SK-N-SH (cell line): ENCODE measurements around the gene C20orf204. TPM values are rescaled to one million over a fixed set of nuclear protein-coding genes. Genes with fewer than 3 reads are reported as not detected.

Source experiments
- CTCF ChIA-PET: fragments of 300-600, 350-600 bp; formaldehyde crosslinking; extraction: SDS; loops from one replicate; lab custom pipeline; 2021; lab: Yijun Ruan, JAX
- POLR2A ChIA-PET: fragments of 350-600 bp; sonication (Branson Sonifier 250); formaldehyde crosslinking; extraction: SDS; loops from one replicate; lab custom pipeline; 2020; ENCODE audit warnings: antibody characterized with exemption, inconsistent platforms; lab: Yijun Ruan, JAX
- DNase-seq: peaks from one replicate; pipeline ENCODE4 v3.0.0; 2012
- H2AFZ ChIP-seq: fragments of 200-600 bp; sonication (generic); 2 replicates; pipeline ENCODE4 v1.8.1; 2016; ENCODE audit warnings: antibody characterized with exemption, mild to moderate bottlenecking, low read depth
- H3F3A ChIP-seq: fragments of 200-600 bp; sonication (generic); replicated peaks from 2 replicates; pipeline ENCODE3; 2016; ENCODE audit warnings: antibody characterized with exemption, mild to moderate bottlenecking; ENCODE audit not compliant: insufficient read depth
- H3K27ac ChIP-seq, 2 experiments: fragments of 200-500 bp in 1 of 2; fragments of 200-600 bp in 1 of 2; sonication (Bioruptor generic) in 1 of 2; sonication (generic), shearing (Covaris generic) in 1 of 2; 2 replicates each; pipeline versions ENCODE4 v1.5.1 to v1.6.1; 2014 to 2016; ENCODE audit warnings: low read depth in 2 of 2, inconsistent platforms in 1 of 2, low read length in 1 of 2, mild to moderate bottlenecking in 1 of 2, mixed read lengths in 1 of 2
- H3K27me3 ChIP-seq: fragments of 200-600 bp; sonication (generic), shearing (Covaris generic); 2 replicates; pipeline ENCODE4 v1.6.1; 2016; ENCODE audit warnings: mixed run types; ENCODE audit not compliant: insufficient read depth
- H3K36me3 ChIP-seq, 2 experiments: fragments of 200-500 bp in 1 of 2; fragments of 200-600 bp in 1 of 2; sonication (Bioruptor generic) in 1 of 2; sonication (generic) in 1 of 2; replicated peaks in 1 of 2; 2 replicates each; pipeline versions ENCODE3 to v1.5.1; 2014 to 2016; ENCODE audit warnings: low read length in 1 of 2, mild to moderate bottlenecking in 1 of 2; ENCODE audit not compliant: insufficient read depth in 2 of 2, control insufficient read depth in 1 of 2
- H3K4me1 ChIP-seq, 2 experiments: fragments of 200-500 bp in 1 of 2; fragments of 200-600 bp in 1 of 2; sonication (Bioruptor generic) in 1 of 2; sonication (generic), shearing (Covaris generic) in 1 of 2; 2 replicates each; pipeline versions ENCODE4 v1.5.1 to v1.6.1; 2014 to 2016; ENCODE audit warnings: low read depth in 1 of 2, low read length in 1 of 2, mixed run types in 1 of 2; ENCODE audit not compliant: insufficient read depth in 2 of 2, control insufficient read depth in 1 of 2
- H3K4me2 ChIP-seq: fragments of 200-600 bp; sonication (generic), shearing (Covaris generic); 2 replicates; pipeline ENCODE4 v1.6.1; 2017; ENCODE audit warnings: mixed run types
- H3K4me3 ChIP-seq, 2 experiments: fragments of 200-500 bp in 1 of 2; fragments of 200-600 bp in 1 of 2; sonication (Bioruptor generic) in 1 of 2; sonication (generic), shearing (Covaris generic) in 1 of 2; 2 replicates each; pipeline versions ENCODE4 v1.5.1 to v1.8.1; 2014 to 2016; ENCODE audit warnings: low read depth in 2 of 2, inconsistent platforms in 1 of 2, low read length in 1 of 2, mild to moderate bottlenecking in 1 of 2, mixed read lengths in 1 of 2, moderate library complexity in 1 of 2
- H3K79me2 ChIP-seq: fragments of 200-600 bp; sonication (generic); 2 replicates; pipeline ENCODE4 v1.8.1; 2017; ENCODE audit warnings: mild to moderate bottlenecking; ENCODE audit not compliant: insufficient read depth
- H3K9ac ChIP-seq: fragments of 200-600 bp; sonication (generic); 2 replicates; pipeline ENCODE4 v1.6.1; 2017; ENCODE audit warnings: mixed run types
- H3K9me2 ChIP-seq: fragments of 200-600 bp; sonication (generic); 2 replicates; pipeline ENCODE4 v1.6.1; 2017; ENCODE audit warnings: mixed run types
- H3K9me3 ChIP-seq: fragments of 200-600 bp; sonication (generic); 2 replicates; pipeline ENCODE4 v1.6.1; 2017; ENCODE audit warnings: mixed run types, mild to moderate bottlenecking, moderate library complexity
- H4K20me1 ChIP-seq: fragments of 200-600 bp; sonication (generic); 2 replicates; pipeline ENCODE4 v1.6.1; 2017; ENCODE audit warnings: mild to moderate bottlenecking, mixed run types; ENCODE audit not compliant: insufficient read depth
- FOSL2 ChIP-seq: IDR thresholded peaks from 2 replicates; pipeline ENCODE4 v1.4.0; 2012; ENCODE audit warnings: low read depth, mild to moderate bottlenecking, moderate library complexity, borderline replicate concordance
- FOXJ3 ChIP-seq: sonication (generic); formaldehyde crosslinking; IDR thresholded peaks from 2 replicates; pipeline ENCODE4 v1.5.1; 2020; ENCODE audit warnings: mild to moderate bottlenecking, missing genetic modification reagents
- GATA2 ChIP-seq: sonication (generic); formaldehyde crosslinking; IDR thresholded peaks from 2 replicates; pipeline ENCODE4 v1.5.0; 2020; ENCODE audit warnings: mild to moderate bottlenecking, missing genetic modification reagents
- JUND ChIP-seq: IDR thresholded peaks from 2 replicates; pipeline ENCODE4 v1.4.0; 2012
- NRF1 ChIP-seq: IDR thresholded peaks from 2 replicates; pipeline ENCODE4 v1.6.1; 2012; ENCODE audit warnings: low read depth, mild to moderate bottlenecking, low read length
- POLR2AphosphoS5 ChIP-seq: IDR thresholded peaks from 2 replicates; pipeline ENCODE4 v1.6.1; 2012; ENCODE audit warnings: low read depth, low read length
- RXRA ChIP-seq: IDR thresholded peaks from 2 replicates; pipeline ENCODE4 v1.4.0; 2012; ENCODE audit warnings: low read depth, mild to moderate bottlenecking, borderline replicate concordance
- SIN3A ChIP-seq: IDR thresholded peaks from 2 replicates; pipeline ENCODE4 v1.6.1; 2012; ENCODE audit warnings: low read depth, mild to moderate bottlenecking, low read length, moderate library complexity, borderline replicate concordance
- SMC3 ChIP-seq: IDR thresholded peaks from 2 replicates; pipeline ENCODE4 v1.6.1; 2012; ENCODE audit warnings: low read depth, low read length, improper control_type of control experiment
- WGBS: methylation state at CpG from one replicate; pipeline ENCODE4 v1.1.6; 2017; ENCODE audit warnings: low lambda C conversion rate; 5-methylcytosine and 5-hydroxymethylcytosine counted together
- polyA plus RNA-seq, 3 experiments: library from polyadenylated mRNA; depleted of rRNA; stranded (reverse); fragments of >200 nt; gene quantifications; 2 replicates each; pipeline ENCODE4 v1.2.3, GENCODE V29; 2012
- TF ChIP-seq, protein P1 (sequence below): IDR thresholded peaks from 2 replicates; pipeline ENCODE4 v1.4.0; 2012; ENCODE audit warnings: low read depth, borderline replicate concordance
- TF ChIP-seq, protein P2 (sequence below): IDR thresholded peaks from 2 replicates; pipeline ENCODE4 v1.6.1; 2012; ENCODE audit warnings: mild to moderate bottlenecking, low read depth, low read length, moderate library complexity

C20orf204 gene
- polyA plus RNA-seq, 1 of the 3 experiments (the other 2 are of a cell fraction) = 0.21 TPM

DNA sequence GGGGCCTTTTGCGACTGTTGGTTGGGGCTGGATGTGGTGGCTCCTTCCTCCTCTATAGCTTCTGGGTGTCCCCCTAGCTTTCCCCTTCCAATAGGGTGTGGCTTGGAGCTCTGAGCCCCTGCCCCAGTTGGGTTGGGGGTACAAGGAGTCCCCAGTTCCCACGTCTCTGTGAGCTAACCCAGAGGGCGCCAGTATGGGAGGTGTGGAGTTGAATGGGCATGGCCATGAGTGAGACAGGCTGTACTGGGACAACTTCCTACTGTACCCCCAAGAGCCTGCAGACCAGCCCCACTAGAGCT lies 1.2 kb downstream of the C20orf204 start:
- no peaks in the 10 kb centered on the region for H3K79me2 ChIP-seq
- TF ChIP-seq NRF1 (no peak), FOSL2 (no peak), SMC3 (no peak), POLR2AphosphoS5 (no peak), JUND (no peak), FOXJ3 (CRISPR knock-in tag) (no peak), RXRA (no peak)
- TF ChIP-seq, protein P1, sequence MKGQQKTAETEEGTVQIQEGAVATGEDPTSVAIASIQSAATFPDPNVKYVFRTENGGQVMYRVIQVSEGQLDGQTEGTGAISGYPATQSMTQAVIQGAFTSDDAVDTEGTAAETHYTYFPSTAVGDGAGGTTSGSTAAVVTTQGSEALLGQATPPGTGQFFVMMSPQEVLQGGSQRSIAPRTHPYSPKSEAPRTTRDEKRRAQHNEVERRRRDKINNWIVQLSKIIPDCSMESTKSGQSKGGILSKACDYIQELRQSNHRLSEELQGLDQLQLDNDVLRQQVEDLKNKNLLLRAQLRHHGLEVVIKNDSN = no peak
- TF ChIP-seq, protein P2, sequence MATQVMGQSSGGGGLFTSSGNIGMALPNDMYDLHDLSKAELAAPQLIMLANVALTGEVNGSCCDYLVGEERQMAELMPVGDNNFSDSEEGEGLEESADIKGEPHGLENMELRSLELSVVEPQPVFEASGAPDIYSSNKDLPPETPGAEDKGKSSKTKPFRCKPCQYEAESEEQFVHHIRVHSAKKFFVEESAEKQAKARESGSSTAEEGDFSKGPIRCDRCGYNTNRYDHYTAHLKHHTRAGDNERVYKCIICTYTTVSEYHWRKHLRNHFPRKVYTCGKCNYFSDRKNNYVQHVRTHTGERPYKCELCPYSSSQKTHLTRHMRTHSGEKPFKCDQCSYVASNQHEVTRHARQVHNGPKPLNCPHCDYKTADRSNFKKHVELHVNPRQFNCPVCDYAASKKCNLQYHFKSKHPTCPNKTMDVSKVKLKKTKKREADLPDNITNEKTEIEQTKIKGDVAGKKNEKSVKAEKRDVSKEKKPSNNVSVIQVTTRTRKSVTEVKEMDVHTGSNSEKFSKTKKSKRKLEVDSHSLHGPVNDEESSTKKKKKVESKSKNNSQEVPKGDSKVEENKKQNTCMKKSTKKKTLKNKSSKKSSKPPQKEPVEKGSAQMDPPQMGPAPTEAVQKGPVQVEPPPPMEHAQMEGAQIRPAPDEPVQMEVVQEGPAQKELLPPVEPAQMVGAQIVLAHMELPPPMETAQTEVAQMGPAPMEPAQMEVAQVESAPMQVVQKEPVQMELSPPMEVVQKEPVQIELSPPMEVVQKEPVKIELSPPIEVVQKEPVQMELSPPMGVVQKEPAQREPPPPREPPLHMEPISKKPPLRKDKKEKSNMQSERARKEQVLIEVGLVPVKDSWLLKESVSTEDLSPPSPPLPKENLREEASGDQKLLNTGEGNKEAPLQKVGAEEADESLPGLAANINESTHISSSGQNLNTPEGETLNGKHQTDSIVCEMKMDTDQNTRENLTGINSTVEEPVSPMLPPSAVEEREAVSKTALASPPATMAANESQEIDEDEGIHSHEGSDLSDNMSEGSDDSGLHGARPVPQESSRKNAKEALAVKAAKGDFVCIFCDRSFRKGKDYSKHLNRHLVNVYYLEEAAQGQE = no peak
- H3K36me3 ChIP-seq = peaks cover 0 to 19% of the 10 kb centered on the region in 2 experiments
- ChIA-PET POLR2A (interaction anchor here (3.6 kb wide), 1 partner anchor 56 kb away, joined by 18 read pairs; the partner anchor contains the start of gene PRPF6), CTCF (interaction anchor here (0.9 to 7.7 kb wide), 8 partner anchors 11 to 83 kb away, joined by 3 to 85 read pairs (median 24); partner anchors contain the start of genes OPRL1, RGS19, SAMD10 and SOX18)
- no peak overlapping the region for H3K9ac ChIP-seq
- no peak for DNase-seq
- 100% methylated on average over 2 of the region's 3 CpGs for WGBS
- no peaks in the 10 kb centered on the region for H3F3A ChIP-seq
- no peaks in the 10 kb centered on the region for H3K27me3 ChIP-seq
- 0 out of 2 replicates have a peak, but pooled peaks cover 10% of the 10 kb centered on the region for H4K20me1 ChIP-seq
- H3K9me2 ChIP-seq = no peaks in the 10 kb centered on the region
- no peaks in the 10 kb centered on the region for H3K9me3 ChIP-seq
- H3K4me2 ChIP-seq = no peak overlapping the region
- H3K27ac ChIP-seq = no peak overlapping the region
- H2AFZ ChIP-seq = no peak overlapping the region
- H3K4me3 ChIP-seq = no peak overlapping the region
- H3K4me1 ChIP-seq = peaks cover 0 to 11% of the 10 kb centered on the region in 2 experiments; a peak in 1 of 4 replicates

DNA sequence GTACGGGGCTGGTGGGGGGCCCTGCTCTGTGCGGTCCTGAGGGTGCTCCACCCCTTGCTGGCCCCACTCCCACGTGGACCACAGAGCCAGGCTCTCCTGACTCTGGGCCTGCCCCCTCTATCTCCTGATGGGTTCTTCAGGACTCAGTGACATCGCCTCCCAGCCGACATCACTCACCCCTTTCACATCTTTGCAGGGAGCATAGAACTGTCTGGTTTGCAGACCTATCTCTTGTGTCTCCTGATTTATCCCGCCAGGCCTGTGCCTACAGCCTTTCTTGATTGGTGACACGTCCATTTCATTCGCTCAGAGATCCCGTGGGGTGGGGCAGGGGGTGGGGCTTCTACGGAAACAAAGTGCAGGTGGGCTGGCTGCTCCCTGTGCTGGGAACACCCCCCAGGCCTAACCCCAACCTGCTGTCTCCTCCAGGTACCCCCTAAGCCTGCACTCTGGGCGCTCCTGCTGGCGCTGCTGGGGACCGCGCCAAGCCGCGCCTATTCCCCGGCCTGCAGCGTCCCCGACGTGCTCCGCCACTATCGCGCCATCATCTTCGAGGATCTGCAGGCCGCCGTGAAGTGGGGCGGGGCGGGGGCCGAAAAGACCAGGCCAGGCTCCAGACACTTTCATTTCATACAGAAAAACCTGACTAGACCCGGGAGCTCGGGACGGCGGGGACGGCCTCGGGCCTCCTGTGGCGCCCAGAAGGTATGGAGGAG lies 1.7 kb downstream of the C20orf204 start:
- 0 out of 2 replicates have a peak, but pooled peaks cover 10% of the 10 kb centered on the region for H4K20me1 ChIP-seq
- H3K4me3 ChIP-seq = no peak overlapping the region
- peaks cover 0 to 14% of the 10 kb centered on the region in 2 experiments for H3K36me3 ChIP-seq
- H3K27ac ChIP-seq = no peak overlapping the region
- H2AFZ ChIP-seq = no peak overlapping the region
- no peaks in the 10 kb centered on the region for H3K79me2 ChIP-seq
- H3K9ac ChIP-seq = no peak overlapping the region
- H3K4me2 ChIP-seq = no peak overlapping the region
- H3F3A ChIP-seq = no peaks in the 10 kb centered on the region
- no peaks in the 10 kb centered on the region for H3K27me3 ChIP-seq
- WGBS = 30% methylated on average over 18 of the region's 36 CpGs
- TF ChIP-seq GATA2 (CRISPR knock-in tag) (peak; percentile 28; the same call in 1 of the 2 replicates), SIN3A (no peak)
- no peak for DNase-seq
- CTCF ChIA-PET = interaction anchor here (0.6 to 7.7 kb wide), 28 partner anchors 10 to 513 kb away, joined by 3 to 85 read pairs (median 4); partner anchors contain the start of genes LKAAEAR1, OPRL1, PRPF6 and RGS19
- no peaks in the 10 kb centered on the region for H3K9me2 ChIP-seq
- H3K4me1 ChIP-seq = peaks cover 0 to 13% of the 10 kb centered on the region in 2 experiments; a peak in 1 of 4 replicates
- POLR2A ChIA-PET = interaction anchor here (3.6 kb wide), 1 partner anchor 56 kb away, joined by 18 read pairs; the partner anchor contains the start of gene PRPF6
- H3K9me3 ChIP-seq = no peaks in the 10 kb centered on the region
